Muscle of back (tissue), 11 donors: ENCODE results near the gene MZF1. TPM values are rescaled to one million over a fixed set of nuclear protein-coding genes. Genes with fewer than 3 reads are reported as not detected.
"Not testable (repeated sequence)": the region's sequence is repeated elsewhere in the genome, so short reads cannot be mapped to it uniquely, and the experiment has no call there.

Experiments
- DNase-seq, 3 donors: peaks; one replicate each; pipeline versions ENCODE4 v3.0.0 to v3.0.0-alpha.2; 2013
- polyA plus RNA-seq, 10 donors: library from polyadenylated mRNA; unstranded; fragments of 120-200 nt; gene quantifications; one replicate each; pipeline ENCODE4 v1.2.1, GENCODE V29; 2013; ENCODE audit not compliant: insufficient read length in 10 of 10

The MZF1 gene
- polyA plus RNA-seq, 10 donors: 9.6 to 25.7 (median 14.2) TPM

- peak in 2 of 3 donors; percentile 32 to 84 for DNase-seq
Observed at GRCh38 chr19:58544591-58545285, 28.4 kb downstream of the MZF1 start.

- DNase-seq: peak; percentile 98 to 100 (median 99)
Observed at GRCh38 chr19:58543826-58544590, 29.1 kb downstream of the MZF1 start, which contains the start of gene TRIM28. TRIM28 (plus strand) TSS chr19:58544064; CDS start chr19:58544758, 694 bp downstream.

GRCh38 chr19:58542641-58543372 is 30.3 kb downstream of the MZF1 start:
- not testable (repeated sequence) for DNase-seq

GRCh38 chr19:58539169-58539559 is 34.0 kb downstream of the MZF1 start:
- not testable (repeated sequence) for DNase-seq

GRCh38 chr19:58538257-58539168 is 34.6 kb downstream of the MZF1 start:
- DNase-seq: peak in 1 of 3 donors; percentile 75

- no peak for DNase-seq
Observed at GRCh38 chr19:58536852-58537798, 36.0 kb downstream of the MZF1 start.

- no peak for DNase-seq
Observed at GRCh38 chr19:58535857-58536256, 37.3 kb downstream of the MZF1 start.

GRCh38 chr19:58531034-58531840 is 41.9 kb downstream of the MZF1 start:
- no peak for DNase-seq

GRCh38 chr19:58529405-58529804 is 43.7 kb downstream of the MZF1 start:
- no peak for DNase-seq

GRCh38 chr19:58522709-58523108 is 50.4 kb downstream of the MZF1 start:
- DNase-seq: no peak

GRCh38 chr19:58521651-58522050 is 51.5 kb downstream of the MZF1 start:
- DNase-seq: no peak

- DNase-seq: no peak
Observed at GRCh38 chr19:58520257-58520599, 52.9 kb downstream of the MZF1 start.

GRCh38 chr19:58519355-58520256 is 53.5 kb downstream of the MZF1 start, which contains the start of gene ZBTB45:
ZBTB45 (minus strand) TSS chr19:58519810; CDS start chr19:58517673, 2,137 bp downstream.
- peak; percentile 94 to 98 (median 97) for DNase-seq

- DNase-seq: peak; percentile 63 to 91 (median 77)
Observed at GRCh38 chr19:58519087-58519354, 54.1 kb downstream of the MZF1 start.

GRCh38 chr19:58518256-58519086 is 54.7 kb downstream of the MZF1 start:
- no peak for DNase-seq

GRCh38 chr19:58516964-58517833 is 55.9 kb downstream of the MZF1 start:
- no peak for DNase-seq
